A549 treated with CORT108297 at 1 μM for 4 hours (cell line): ENCODE data around the gene GBX2. TPM values are rescaled to one million over a fixed set of nuclear protein-coding genes. Genes with fewer than 3 reads are reported as not detected.

Experiments
- total RNA-seq: library from RNA; stranded (reverse); fragments of 200-300 nt; extraction: Qiagen RNA extraction; gene quantifications from 5 replicates; pipeline ENCODE4 v1.2.3, GENCODE V29; 2022

Gene GBX2
- 2.1 to 3.1 TPM (median 2.9 TPM) in 5 replicates for total RNA-seq

DNA sequence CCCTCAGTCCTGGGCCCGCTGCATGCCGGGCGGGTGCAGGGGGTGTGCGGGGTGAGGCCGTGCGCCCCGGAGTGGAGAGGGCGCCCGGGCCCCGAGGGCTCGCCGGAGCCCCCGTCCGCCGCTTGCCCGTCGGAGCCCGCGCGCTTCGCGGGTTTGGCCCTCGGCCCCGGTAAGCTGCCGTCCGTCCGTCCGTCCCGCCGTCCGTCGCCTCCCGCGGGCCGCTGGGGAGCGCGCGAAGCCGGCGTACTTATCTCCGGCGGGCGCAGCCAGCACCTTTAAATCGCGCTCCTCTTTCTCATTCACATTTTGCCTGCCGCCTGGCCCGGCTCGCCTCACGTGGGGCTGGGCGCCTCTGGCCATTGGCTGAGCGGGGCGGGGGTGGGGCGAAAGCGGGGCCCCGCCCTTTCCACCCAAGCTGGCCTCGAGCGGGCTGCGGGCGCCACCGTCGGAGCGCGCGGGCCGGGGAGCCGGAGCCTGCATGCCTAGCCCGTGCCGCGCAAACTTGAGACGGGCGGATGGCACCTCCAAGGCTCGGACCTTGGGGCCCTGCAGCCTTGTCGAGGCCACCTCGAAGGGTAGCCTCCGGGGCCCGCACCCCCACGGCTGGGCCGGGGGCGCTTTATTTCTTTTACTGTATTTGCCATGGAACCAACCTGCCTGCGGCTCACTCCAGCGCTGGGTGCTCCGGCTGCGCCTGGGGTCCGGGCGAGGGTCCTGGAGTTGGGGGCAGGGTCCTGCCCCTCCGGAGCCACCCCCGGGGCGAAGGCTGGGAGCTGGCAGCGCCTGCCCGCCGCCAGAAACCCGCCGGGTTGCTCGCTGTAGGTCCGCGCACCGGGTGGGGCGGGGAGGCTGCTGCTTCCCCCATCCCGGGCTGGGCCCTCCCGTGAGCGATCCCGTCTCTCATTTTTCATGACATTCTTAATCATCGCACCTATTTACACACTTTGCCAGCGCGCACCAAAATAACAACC is at the start of gene GBX2:
Gene GBX2 (minus strand): TSS at position 277 of the 971 bp plus-strand sequence. CDS start 415 bp downstream, outside the sequence.

Other genes with a start within 250 kb of the GBX2 start
- not detected in 5 replicates for gene ASB18, start 96.0 kb upstream of the GBX2 start, total RNA-seq